Neural crest cell (in vitro differentiated cells): Measurements from ENCODE around the gene ARFGEF2. TPM values are rescaled to one million over a fixed set of nuclear protein-coding genes. Genes with fewer than 3 reads are reported as not detected.
"Not testable (repeated sequence)": the region's sequence is repeated elsewhere in the genome, so short reads cannot be mapped to it uniquely, and the experiment has no call there.

ENCODE experiments used
- DNase-seq: peaks from one replicate; pipeline ENCODE4 v3.0.0; 2021; ENCODE audit warnings: low read depth, mixed read lengths, low spot score
- H3K27ac Mint-ChIP-seq: one replicate; pipeline ENCODE4 v1.8.0; 2021; ENCODE audit warnings: mild to moderate bottlenecking, mixed read lengths; ENCODE audit not compliant: unreplicated experiment
- H3K27me3 Mint-ChIP-seq: 2 replicates; pipeline ENCODE4 v1.8.0; 2021; ENCODE audit warnings: low read depth, mild to moderate bottlenecking, mixed read lengths
- H3K36me3 Mint-ChIP-seq: 2 replicates; pipeline ENCODE4 v1.8.0; 2021; ENCODE audit warnings: low read depth, mild to moderate bottlenecking, mixed read lengths
- H3K4me1 Mint-ChIP-seq: 2 replicates; pipeline ENCODE4 v1.8.0; 2021; ENCODE audit warnings: mixed read lengths
- H3K4me3 Mint-ChIP-seq: one replicate; pipeline ENCODE4 v1.8.0; 2021; ENCODE audit warnings: mild to moderate bottlenecking, mixed read lengths
- H3K9me3 Mint-ChIP-seq: 2 replicates; pipeline ENCODE4 v1.8.0; 2021; ENCODE audit warnings: mixed read lengths
- total RNA-seq: library from RNA; stranded (reverse); gene quantifications from 2 replicates; pipeline ENCODE4 v1.2.1, GENCODE V29; 2021
- TF ChIP-seq, protein P1 (sequence below): fragments of 200-600 bp; sonication (generic); conservative IDR thresholded peaks from 2 replicates; pipeline ENCODE4 v1.5.0; 2021; ENCODE audit warnings: antibody characterized with exemption, mild to moderate bottlenecking

ARFGEF2 gene
- total RNA-seq, 1 donor from 2014 or later = 18.0 TPM

DNA sequence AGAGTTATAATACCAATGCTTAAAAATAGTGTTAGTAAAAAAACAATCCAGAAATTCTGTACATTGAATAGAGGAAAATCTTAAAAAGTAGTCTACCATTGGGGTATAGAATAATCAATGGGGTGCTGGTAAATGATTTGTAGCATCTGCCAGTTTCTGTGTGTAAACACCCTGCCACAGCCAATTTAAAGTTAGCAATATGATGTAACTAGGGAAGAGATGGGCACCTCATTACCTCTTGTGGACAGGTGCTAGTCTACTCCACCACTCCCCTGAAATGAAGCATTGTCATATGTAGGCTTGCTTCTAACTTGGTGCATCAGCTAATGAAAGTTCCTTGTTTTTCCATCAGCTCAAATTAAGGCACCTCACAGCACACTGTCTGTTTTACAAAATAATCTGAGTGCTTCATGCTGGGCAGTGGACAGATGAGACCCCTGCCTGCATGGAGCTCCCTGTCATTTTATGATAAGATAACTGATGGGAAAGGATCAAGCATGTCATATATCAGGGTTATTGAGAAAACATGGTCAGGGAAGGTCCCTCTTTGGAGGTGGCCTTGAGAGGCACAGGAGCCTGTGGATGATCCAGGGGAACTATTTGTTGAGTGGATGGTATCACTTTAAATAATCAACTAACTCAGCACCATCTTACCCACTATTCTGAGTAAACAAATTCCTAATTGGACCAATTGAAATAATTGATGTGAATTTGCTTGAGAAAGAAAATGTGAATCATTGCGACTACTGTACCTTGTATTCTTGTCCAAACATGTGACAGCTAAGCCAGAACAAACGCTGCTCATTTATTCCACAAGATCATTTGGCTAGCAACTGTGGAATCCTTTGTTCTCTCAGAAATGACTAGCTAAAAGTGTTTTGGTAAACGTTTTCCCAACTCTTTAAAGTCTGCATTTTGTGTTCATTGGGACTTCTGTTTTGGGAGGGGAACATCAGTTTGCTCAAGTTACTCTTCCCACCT is 78.7 kb downstream of the ARFGEF2 start:
- H3K9me3 Mint-ChIP-seq = no peaks in the 10 kb centered on the region
- DNase-seq = no peak
- no peak overlapping the region for H3K4me3 Mint-ChIP-seq
- no peak overlapping the region for H3K27ac Mint-ChIP-seq
- H3K4me1 Mint-ChIP-seq = no peaks in the 10 kb centered on the region
- peaks cover 13% of the 10 kb centered on the region for H3K36me3 Mint-ChIP-seq
- TF ChIP-seq, protein P1, sequence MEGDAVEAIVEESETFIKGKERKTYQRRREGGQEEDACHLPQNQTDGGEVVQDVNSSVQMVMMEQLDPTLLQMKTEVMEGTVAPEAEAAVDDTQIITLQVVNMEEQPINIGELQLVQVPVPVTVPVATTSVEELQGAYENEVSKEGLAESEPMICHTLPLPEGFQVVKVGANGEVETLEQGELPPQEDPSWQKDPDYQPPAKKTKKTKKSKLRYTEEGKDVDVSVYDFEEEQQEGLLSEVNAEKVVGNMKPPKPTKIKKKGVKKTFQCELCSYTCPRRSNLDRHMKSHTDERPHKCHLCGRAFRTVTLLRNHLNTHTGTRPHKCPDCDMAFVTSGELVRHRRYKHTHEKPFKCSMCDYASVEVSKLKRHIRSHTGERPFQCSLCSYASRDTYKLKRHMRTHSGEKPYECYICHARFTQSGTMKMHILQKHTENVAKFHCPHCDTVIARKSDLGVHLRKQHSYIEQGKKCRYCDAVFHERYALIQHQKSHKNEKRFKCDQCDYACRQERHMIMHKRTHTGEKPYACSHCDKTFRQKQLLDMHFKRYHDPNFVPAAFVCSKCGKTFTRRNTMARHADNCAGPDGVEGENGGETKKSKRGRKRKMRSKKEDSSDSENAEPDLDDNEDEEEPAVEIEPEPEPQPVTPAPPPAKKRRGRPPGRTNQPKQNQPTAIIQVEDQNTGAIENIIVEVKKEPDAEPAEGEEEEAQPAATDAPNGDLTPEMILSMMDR = no peak
- H3K27me3 Mint-ChIP-seq = no peaks in the 10 kb centered on the region

- TF ChIP-seq, protein P1 = no peak
- H3K4me3 Mint-ChIP-seq = no peak overlapping the region
- no peaks in the 10 kb centered on the region for H3K4me1 Mint-ChIP-seq
- H3K36me3 Mint-ChIP-seq = peaks cover 10% of the 10 kb centered on the region
- H3K9me3 Mint-ChIP-seq = no peaks in the 10 kb centered on the region
- H3K27ac Mint-ChIP-seq = no peak overlapping the region
- no peaks in the 10 kb centered on the region for H3K27me3 Mint-ChIP-seq
- no peak for DNase-seq
Observed at GRCh38 chr20:49001741-49002140, 80.2 kb downstream of the ARFGEF2 start.

DNA sequence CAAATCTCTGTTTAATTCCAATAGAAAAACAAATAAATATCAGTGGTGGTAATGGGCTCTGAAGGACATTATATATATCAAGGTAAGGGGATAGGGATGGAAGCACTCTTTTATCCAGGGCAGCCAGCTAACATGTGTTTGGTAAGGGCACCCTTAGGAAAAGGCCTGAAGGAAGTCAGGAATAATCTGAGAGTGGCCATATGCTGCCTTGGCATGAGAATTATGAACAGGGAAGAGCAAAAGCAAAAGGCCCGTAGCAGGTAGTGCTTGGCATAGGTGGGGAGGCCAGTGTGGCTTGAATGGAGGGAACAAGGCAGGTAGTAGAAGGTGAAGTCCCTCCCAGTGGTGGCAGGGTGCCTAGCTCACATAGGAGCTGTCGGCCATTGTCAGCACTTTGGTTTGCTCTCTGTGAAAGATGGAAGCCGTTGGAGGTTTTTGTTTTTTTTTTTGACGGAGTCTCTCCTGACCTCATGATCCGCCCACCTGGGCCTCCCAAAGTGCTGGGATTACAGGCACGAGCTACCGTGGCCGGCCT is 85.0 kb downstream of the ARFGEF2 start:
- Mint-ChIP-seq H3K9me3 (no peaks in the 10 kb centered on the region), H3K4me1 (no peaks in the 10 kb centered on the region), H3K4me3 (no peak overlapping the region), H3K27me3 (no peaks in the 10 kb centered on the region), H3K36me3 (peaks cover 2% of the 10 kb centered on the region), H3K27ac (peak overlapping the region; percentile 54)
- TF ChIP-seq, protein P1 = no peak
- DNase-seq = no peak

GRCh38 chr20:49009899-49010631 is 88.6 kb downstream of the ARFGEF2 start:
- H3K27me3 Mint-ChIP-seq = no peaks in the 10 kb centered on the region
- no peaks in the 10 kb centered on the region for H3K4me1 Mint-ChIP-seq
- no peak for DNase-seq
- TF ChIP-seq, protein P1 = no peak
- peaks cover 7% of the 10 kb centered on the region for H3K36me3 Mint-ChIP-seq
- no peaks in the 10 kb centered on the region for H3K9me3 Mint-ChIP-seq
- H3K27ac Mint-ChIP-seq = no peak overlapping the region
- no peak overlapping the region for H3K4me3 Mint-ChIP-seq

DNA sequence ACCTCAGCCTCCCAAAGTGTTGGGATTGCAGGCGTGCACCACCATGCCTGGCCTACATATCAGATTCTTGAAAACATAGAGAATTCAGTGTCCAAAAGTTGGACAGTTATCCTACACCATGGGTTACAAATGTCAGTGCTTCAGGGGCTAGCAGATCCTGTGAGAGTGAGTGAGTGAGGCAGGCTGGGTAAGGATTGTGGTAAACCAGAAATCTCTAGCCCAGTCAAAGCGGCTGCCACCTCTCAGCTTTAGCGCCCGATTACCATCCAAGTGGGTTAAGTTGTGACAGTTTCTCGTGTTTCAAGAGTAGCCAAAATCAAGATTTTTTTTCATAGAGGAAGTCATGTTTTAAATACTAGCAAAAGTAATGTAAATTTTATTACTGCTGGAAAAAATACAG is 102.7 kb downstream of the ARFGEF2 start:
- DNase-seq = no peak
- Mint-ChIP-seq H3K4me3 (no peak overlapping the region), H3K36me3 (peaks cover 10% of the 10 kb centered on the region), H3K4me1 (no peaks in the 10 kb centered on the region), H3K9me3 (no peaks in the 10 kb centered on the region), H3K27ac (no peak overlapping the region), H3K27me3 (no peaks in the 10 kb centered on the region)
- TF ChIP-seq, protein P1 = no peak

GRCh38 chr20:49028177-49028576 is 106.7 kb downstream of the ARFGEF2 start:
- H3K4me3 Mint-ChIP-seq, H3K9me3 Mint-ChIP-seq, H3K27ac Mint-ChIP-seq, H3K4me1 Mint-ChIP-seq, H3K27me3 Mint-ChIP-seq, DNase-seq, H3K36me3 Mint-ChIP-seq: not testable (repeated sequence)
